ENCODE measurements around the gene TMEM11. TPM values are rescaled to one million over a fixed set of nuclear protein-coding genes. Genes with fewer than 3 reads are reported as not detected.

The TMEM11 gene
- total RNA-seq, 1 donor from 2014 or later = 31.6 TPM

DNA sequence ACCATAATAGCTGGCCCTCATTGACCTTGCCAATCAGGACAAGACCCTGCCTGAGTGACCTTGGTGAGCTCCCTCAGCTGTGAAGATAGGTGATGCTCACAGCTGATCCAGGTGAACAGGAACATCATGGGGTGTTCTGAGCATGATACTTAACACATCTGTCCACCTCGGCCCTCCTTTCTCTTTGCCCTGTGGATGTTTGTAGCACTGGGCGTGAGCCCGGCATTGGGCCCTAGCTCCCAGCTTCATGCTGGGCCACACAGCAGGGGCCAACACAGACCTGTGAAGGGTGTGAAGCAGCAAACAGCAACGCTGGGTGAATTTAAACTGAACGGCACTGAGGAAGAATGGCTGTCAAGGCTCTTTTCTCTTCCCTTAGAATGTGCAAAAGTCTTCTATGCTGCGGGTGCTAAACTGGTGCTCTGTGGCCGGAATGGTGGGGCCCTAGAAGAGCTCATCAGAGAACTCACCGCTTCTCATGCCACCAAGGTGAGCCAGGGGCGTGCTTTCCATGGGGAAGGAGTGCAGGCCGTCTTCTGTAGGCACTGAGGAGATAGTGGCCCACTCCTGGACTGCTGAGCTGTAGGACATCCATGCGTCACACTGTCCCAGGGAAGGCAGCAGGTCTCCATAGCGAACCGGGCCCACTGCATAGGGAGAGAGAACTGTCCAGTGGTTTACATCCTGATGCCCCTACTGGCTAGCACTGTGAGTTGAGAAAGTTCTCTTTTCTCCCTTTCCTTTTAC is 35.9 kb downstream of the TMEM11 start:
- peaks cover 2% of the 10 kb centered on the region for H3K36me3 Mint-ChIP-seq (ENCODE audit: low read depth)
- DNase-seq (ENCODE audit: low read depth, low spot score) = no peak

GRCh38 chr17:21177401-21177800 is 36.6 kb downstream of the TMEM11 start:
- H3K36me3 Mint-ChIP-seq (ENCODE audit: low read depth) = peaks cover 2% of the 10 kb centered on the region
- H3K4me3 Mint-ChIP-seq = no peak overlapping the region
- no peaks in the 10 kb centered on the region for H3K4me1 Mint-ChIP-seq
- H3K27me3 Mint-ChIP-seq (ENCODE audit: low read depth) = no peaks in the 10 kb centered on the region
- H3K9me3 Mint-ChIP-seq = no peaks in the 10 kb centered on the region
- H3K27ac Mint-ChIP-seq (ENCODE audit: unreplicated experiment) = no peak overlapping the region
- no peak for DNase-seq (ENCODE audit: low read depth, low spot score)
- TF ChIP-seq, protein P1, sequence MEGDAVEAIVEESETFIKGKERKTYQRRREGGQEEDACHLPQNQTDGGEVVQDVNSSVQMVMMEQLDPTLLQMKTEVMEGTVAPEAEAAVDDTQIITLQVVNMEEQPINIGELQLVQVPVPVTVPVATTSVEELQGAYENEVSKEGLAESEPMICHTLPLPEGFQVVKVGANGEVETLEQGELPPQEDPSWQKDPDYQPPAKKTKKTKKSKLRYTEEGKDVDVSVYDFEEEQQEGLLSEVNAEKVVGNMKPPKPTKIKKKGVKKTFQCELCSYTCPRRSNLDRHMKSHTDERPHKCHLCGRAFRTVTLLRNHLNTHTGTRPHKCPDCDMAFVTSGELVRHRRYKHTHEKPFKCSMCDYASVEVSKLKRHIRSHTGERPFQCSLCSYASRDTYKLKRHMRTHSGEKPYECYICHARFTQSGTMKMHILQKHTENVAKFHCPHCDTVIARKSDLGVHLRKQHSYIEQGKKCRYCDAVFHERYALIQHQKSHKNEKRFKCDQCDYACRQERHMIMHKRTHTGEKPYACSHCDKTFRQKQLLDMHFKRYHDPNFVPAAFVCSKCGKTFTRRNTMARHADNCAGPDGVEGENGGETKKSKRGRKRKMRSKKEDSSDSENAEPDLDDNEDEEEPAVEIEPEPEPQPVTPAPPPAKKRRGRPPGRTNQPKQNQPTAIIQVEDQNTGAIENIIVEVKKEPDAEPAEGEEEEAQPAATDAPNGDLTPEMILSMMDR (conservative IDR thresholded peaks at IDR 0.05) = no peak

More for the DNA sequence above, 35.9 kb downstream of the TMEM11 start:
- no peaks in the 10 kb centered on the region for H3K9me3 Mint-ChIP-seq
- H3K4me1 Mint-ChIP-seq = no peaks in the 10 kb centered on the region
- TF ChIP-seq, protein P1 (conservative IDR thresholded peaks at IDR 0.05) = no peak
- no peak overlapping the region for H3K4me3 Mint-ChIP-seq
- H3K27me3 Mint-ChIP-seq (ENCODE audit: low read depth) = no peaks in the 10 kb centered on the region
- no peak overlapping the region for H3K27ac Mint-ChIP-seq (ENCODE audit: unreplicated experiment)

GRCh38 chr17:21176773-21177395 is 37.1 kb downstream of the TMEM11 start:
- no peaks in the 10 kb centered on the region for H3K4me1 Mint-ChIP-seq
- no peaks in the 10 kb centered on the region for H3K9me3 Mint-ChIP-seq
- H3K27ac Mint-ChIP-seq (ENCODE audit: unreplicated experiment) = no peak overlapping the region
- no peaks in the 10 kb centered on the region for H3K27me3 Mint-ChIP-seq (ENCODE audit: low read depth)
- peaks cover 4% of the 10 kb centered on the region for H3K36me3 Mint-ChIP-seq (ENCODE audit: low read depth)
- no peak overlapping the region for H3K4me3 Mint-ChIP-seq
- TF ChIP-seq, protein P1 (conservative IDR thresholded peaks at IDR 0.05) = no peak
- no peak for DNase-seq (ENCODE audit: low read depth, low spot score)

DNA sequence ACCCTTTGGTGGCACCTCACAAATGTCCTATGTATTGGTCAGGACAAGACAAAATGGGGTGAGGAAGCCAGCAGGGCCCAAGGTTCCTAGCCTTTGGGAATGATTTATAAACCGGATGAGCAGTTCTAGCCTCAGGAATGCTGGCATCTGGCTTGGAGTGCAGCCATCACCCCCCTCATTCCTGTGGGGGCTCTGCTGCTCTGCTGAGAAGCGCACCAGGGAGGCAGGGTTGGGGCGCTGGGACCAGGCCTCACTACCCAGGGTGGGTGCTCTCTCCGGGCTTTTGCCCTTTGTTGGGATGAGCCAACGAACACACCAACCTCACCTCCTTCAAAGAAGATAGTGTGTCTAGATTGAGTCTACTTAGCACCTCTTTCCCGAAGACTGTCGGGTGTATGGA is 39.2 kb downstream of the TMEM11 start:
- TF ChIP-seq, protein P1 (conservative IDR thresholded peaks at IDR 0.05) = no peak
- H3K9me3 Mint-ChIP-seq = no peaks in the 10 kb centered on the region
- no peak overlapping the region for H3K4me3 Mint-ChIP-seq
- no peaks in the 10 kb centered on the region for H3K4me1 Mint-ChIP-seq
- no peak for DNase-seq (ENCODE audit: low read depth, low spot score)
- no peaks in the 10 kb centered on the region for H3K27me3 Mint-ChIP-seq (ENCODE audit: low read depth)
- H3K27ac Mint-ChIP-seq (ENCODE audit: unreplicated experiment) = no peak overlapping the region
- peaks cover 4% of the 10 kb centered on the region for H3K36me3 Mint-ChIP-seq (ENCODE audit: low read depth)

DNA sequence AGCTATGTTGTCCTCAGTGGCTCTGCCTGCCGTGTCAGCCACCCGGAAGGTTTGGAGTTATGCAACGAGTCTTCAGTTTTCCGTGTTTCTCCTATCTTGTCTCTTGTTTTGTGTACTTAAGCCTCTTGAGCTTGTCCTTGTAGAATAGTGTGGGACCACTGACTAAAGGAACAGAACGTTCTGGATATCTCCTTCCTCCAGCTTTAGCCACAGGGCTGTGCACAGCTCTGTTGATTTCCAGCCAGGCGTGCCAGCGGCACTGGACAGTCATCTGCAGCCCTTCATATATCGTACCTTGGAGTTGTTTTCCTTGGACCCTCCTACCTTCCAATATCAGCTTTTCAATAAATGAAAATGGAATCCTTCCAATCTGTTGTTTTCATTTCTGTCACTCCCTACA is 39.8 kb downstream of the TMEM11 start:
- H3K27ac Mint-ChIP-seq (ENCODE audit: unreplicated experiment) = no peak overlapping the region
- no peaks in the 10 kb centered on the region for H3K27me3 Mint-ChIP-seq (ENCODE audit: low read depth)
- H3K36me3 Mint-ChIP-seq (ENCODE audit: low read depth) = peaks cover 4% of the 10 kb centered on the region
- no peaks in the 10 kb centered on the region for H3K9me3 Mint-ChIP-seq
- no peak overlapping the region for H3K4me3 Mint-ChIP-seq
- TF ChIP-seq, protein P1 (conservative IDR thresholded peaks at IDR 0.05) = no peak
- DNase-seq (ENCODE audit: low read depth, low spot score) = no peak
- H3K4me1 Mint-ChIP-seq = no peaks in the 10 kb centered on the region
